ENCODE data around the gene ACOT7. TPM values are rescaled to one million over a fixed set of nuclear protein-coding genes. Genes with fewer than 3 reads are reported as not detected.
A peak's percentile ranks its signal among the peaks of the same experiment; 100 is the strongest.

ACOT7 gene
- total and polyA plus RNA-seq, 12 donors, result 4.0 to 40.4 (median 8.6) TPM

GRCh38 chr1:6303397-6304012 is 90.1 kb downstream of the ACOT7 start:
- no peak overlapping the region for H3K27ac ChIP-seq
- no peak for DNase-seq
- no peak overlapping the region for H3K4me3 ChIP-seq
- no peaks in the 10 kb centered on the region for H3K27me3 ChIP-seq
- no peaks in the 10 kb centered on the region for H3K9me3 ChIP-seq
- no peaks in the 10 kb centered on the region for H3K36me3 ChIP-seq
- intact Hi-C loops (cut with DNase I), result no loop called here
- H3K4me1 ChIP-seq, result no peaks in the 10 kb centered on the region
- 91 to 94% methylated on average over 15 of the region's 15 CpGs for WGBS, 2 donors
- TF ChIP-seq CTCF (IDR thresholded peaks at IDR 0.05), result no peak
- ATAC-seq, result peak in 1 of 8 donors; percentile 13

GRCh38 chr1:6302568-6302967 is 91.0 kb downstream of the ACOT7 start:
- no peak for TF ChIP-seq CTCF (IDR thresholded peaks at IDR 0.05)
- no peak for ATAC-seq
- no peak overlapping the region for H3K27ac ChIP-seq

GRCh38 chr1:6301526-6301925 is 92.0 kb downstream of the ACOT7 start:
- H3K27me3 ChIP-seq, result no peaks in the 10 kb centered on the region
- no peak overlapping the region for H3K4me3 ChIP-seq
- intact Hi-C loops (cut with DNase I), result no loop called here
- H3K9me3 ChIP-seq, result no peaks in the 10 kb centered on the region
- no peaks in the 10 kb centered on the region for H3K4me1 ChIP-seq
- WGBS, 2 donors, result 87 to 96% methylated on average over 8 of the region's 8 CpGs
- no peak overlapping the region for H3K27ac ChIP-seq
- no peak for TF ChIP-seq CTCF (IDR thresholded peaks at IDR 0.05)
- no peak for ATAC-seq
- no peak for DNase-seq
- no peaks in the 10 kb centered on the region for H3K36me3 ChIP-seq

More at GRCh38 chr1:6302568-6302967, 91.0 kb downstream of the ACOT7 start:
- Histone ChIP-seq H3K27me3 (no peaks in the 10 kb centered on the region), H3K4me1 (no peaks in the 10 kb centered on the region), H3K9me3 (no peaks in the 10 kb centered on the region), H3K36me3 (no peaks in the 10 kb centered on the region), H3K4me3 (no peak overlapping the region)
- intact Hi-C loops (cut with DNase I), result no loop called here
- no peak for DNase-seq
- 73 to 82% methylated on average over 7 of the region's 7 CpGs for WGBS, 2 donors

DNA sequence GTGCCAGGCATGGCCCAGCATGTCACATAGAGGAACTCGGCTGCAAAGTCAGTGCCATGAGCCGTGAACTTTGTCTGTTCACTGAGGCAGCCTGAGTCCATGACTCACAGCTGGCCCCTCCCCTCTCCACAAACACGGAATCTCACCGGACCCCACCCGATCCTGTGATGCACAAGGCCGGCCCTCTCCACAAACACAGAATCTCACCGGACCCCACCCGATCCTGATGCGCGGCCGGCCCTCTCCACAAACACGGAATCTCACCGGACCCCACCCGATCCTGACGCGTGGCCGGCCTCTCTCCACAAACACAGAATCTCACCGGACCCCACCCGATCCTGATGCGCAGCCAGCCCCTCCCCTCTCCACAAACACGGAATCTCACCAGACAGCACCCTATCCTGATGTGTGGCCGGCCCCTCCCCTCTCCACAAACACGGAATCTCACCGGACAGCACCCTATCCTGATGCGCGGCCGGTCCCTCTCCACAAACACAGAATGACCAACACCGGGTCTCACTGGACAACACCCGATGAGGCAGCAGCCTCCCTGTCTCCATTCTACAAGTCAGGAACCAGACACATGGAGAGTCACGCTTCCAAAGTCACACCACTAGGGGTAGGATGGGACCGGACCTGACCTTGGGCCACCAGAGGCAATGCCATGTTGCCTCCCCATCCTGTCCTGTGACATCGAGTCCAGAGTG is 93.1 kb downstream of the ACOT7 start:
- TF ChIP-seq CTCF (IDR thresholded peaks at IDR 0.05), result no peak
- Histone ChIP-seq H3K27ac (no peak overlapping the region), H3K4me1 (no peaks in the 10 kb centered on the region), H3K4me3 (no peak overlapping the region), H3K9me3 (no peaks in the 10 kb centered on the region), H3K27me3 (no peaks in the 10 kb centered on the region), H3K36me3 (no peaks in the 10 kb centered on the region)
- ATAC-seq, result no peak
- no peak for DNase-seq
- intact Hi-C loops (cut with DNase I), result no loop called here
- 90 to 94% methylated on average over 32 of the region's 32 CpGs for WGBS, 2 donors

Measured in heart right ventricle (tissue), 16 donors.